Central memory CD4-positive, alpha-beta T cell (primary cell): ENCODE measurements around the gene LPP.

ENCODE experiments used
- DNase-seq: peaks from one replicate; pipeline ENCODE4 v3.0.0; 2022

Gene LPP

DNA sequence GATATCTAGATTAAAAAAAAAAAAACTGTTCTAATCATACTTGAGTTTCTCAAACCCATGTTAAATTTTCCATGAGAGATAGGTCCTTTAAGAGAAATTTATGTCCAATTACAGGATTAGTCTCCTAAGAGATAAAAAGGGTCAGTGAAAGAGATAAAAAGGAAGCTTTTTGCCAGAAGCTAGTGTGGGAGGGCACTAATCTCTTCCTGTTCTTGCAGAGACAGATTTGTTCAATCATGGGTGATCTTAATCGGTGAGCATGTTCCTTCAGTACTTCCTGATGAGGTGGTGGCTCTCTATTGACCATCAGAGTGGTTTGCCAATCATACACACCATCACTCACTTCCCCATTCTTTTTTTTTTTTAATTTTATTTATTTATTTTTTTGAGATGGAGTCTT is 16.9 kb upstream of the LPP start:
- DNase-seq: no peak

DNA sequence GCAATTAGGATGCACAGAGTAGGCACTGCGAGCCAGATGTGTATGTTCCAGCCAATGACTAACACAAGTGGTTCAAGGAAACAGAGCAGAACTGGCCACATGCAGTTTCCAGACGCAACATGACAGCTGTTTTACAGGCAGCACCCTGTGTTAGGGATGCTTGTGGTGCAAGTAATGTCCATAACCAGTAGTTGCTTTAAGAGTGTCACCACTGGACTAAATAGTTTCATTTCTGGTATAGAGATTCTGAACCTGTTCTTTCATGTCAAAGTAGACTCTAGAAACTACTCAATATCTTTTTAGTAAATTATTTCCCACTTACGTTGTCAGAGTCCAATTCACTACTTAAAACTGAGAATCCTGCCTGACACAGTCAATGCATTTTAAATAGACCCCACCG is 14.5 kb upstream of the LPP start:
- DNase-seq: no peak

DNA sequence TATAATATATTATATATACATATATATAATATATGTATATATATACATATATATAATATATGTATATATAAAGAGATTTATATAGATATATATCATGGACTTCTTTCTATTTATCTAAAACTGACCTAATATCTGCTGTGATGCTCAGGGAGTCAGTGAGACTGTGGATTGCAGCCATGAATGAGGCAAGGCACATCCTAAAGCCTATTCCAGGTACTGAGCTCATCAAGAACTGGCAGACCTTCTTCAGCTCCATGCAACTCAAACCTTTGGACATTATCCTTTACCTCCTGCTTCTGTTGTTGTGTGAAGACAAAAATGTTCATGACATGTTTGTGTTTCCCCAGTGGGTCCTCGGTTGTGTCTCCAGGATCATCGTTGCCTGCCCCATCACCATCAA is 7.7 kb upstream of the LPP start:
- no peak for DNase-seq

DNA sequence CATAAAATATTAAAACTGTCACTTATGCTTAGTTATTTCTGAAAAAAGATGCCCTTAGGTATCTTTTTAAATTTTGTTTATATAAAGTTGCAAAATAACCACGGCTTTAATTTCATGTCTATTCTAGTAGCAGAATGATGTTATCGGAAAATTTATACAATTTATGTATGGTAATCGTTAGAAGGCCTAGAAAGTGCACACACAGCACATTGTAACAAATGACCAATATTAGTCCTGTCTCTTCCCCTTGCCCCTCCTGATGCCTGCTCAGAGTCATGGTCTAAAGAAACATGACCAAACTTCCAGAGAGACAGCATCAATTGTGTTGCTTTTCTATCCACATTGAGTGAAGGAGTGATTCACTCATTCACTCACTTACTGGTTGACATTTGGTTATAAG is 6.2 kb upstream of the LPP start:
- no peak for DNase-seq

DNA sequence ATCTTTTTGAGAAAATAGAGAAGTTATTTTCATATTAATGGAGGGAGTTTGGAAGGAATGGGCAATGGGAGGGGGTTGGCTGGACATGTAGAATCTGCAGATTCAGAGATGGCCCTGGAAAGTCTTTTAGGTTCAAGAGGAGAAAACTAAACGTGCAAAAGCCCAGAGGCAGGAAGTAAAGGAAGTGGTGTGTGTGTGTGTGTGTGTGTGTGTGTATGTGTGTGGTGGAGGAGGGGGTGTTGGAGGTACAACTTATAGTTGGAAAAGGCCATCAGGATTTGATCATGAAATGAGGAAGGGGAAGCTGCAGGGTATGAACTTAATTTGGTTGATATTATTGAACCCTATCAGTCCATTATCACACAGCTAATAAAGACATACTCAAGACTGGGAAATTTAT is 5.6 kb upstream of the LPP start:
- DNase-seq: no peak

DNA sequence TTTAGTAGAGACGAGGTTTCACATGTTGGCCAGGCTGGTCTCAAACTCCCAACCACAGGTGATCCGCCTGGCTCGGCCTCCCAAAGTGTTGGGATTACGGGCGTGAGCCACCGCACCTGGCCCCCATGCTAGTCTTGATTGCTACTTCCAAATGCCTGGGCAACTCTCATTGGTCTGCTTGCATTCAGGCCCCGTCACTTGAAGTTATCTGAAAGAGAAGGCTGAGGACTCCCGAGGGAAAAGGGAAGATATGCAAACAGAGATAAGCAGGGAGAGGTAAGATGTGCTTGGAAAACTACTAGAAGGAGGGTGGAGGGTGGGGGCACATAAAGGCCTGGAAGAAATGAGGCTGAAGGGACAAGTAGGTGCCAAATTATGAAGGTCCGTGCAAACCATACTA is 4.4 kb upstream of the LPP start:
- DNase-seq: no peak

DNA sequence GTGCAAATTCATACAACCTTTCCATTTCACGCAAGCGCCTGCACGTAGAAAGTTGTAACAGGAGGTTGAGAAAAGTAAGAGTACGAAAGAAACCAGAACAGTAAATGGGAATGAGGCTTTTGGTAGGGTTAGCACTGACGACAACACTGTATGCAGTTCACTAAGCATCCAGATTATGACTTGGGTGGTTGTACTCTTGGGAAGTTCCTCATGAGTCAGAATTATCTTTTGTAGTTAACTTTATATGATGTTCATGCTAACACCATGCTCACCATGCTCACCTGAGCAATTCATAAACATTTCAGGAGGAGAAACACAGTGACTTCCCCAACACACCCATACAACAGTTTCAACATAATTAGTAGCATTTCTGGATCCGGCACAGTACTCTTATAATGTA is 3.0 kb upstream of the LPP start:
- DNase-seq: no peak

DNA sequence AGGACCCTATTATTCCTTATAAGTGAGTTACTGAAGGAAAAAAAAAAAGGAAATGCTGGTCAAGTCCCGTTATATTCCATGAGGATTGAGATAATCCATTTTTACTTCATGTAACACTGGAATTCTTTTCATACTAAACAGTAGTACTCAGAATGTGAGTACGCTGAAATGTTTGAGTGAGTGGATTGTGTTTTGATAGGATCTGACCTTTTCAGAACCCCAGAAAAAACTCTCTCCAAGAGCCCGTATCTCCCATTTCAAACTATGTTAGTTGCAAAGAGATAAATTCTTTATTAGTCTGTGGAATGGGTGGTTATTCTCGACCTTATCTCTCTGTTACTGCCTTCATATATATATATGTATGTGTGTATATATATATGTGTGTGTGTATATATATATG is 2.5 kb upstream of the LPP start:
- DNase-seq: no peak

DNA sequence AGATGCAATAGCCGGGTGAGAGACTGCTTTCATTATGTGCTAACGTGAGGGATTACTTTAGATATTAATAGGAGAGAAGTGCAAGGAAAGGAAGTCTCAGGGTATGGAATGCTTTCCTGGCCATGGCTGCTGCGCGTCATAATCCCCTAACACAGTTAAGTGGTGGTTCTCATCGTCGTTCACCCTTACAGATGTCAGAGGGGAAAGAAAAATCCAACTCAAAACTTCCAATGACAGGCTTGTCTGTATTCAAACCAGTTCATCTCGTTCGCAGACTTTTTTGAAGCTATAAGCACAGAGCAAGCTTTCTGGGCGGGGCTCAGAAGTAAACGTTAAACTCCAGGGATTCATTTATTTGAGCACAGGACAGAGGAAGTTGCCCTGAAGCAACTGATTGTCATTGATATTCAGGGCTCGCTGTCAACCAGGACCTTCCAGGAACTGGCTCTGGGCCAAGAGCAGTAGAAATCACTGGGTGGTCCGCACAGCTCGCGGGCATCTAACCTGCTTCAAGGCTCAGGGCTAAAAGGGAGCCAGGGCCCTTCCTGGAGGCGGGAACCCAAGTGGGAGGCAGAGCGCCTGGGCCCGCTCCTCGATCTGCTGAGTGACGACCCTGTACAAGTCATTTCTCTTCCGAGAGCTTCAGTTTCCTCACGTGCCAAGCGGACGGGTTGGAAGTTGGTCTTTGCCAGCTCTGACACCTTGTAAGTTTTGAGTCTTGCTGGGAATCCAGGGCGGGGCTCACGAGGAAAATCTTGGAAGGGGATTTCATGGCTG is 1.1 kb upstream of the LPP start:
- no peak for DNase-seq

DNA sequence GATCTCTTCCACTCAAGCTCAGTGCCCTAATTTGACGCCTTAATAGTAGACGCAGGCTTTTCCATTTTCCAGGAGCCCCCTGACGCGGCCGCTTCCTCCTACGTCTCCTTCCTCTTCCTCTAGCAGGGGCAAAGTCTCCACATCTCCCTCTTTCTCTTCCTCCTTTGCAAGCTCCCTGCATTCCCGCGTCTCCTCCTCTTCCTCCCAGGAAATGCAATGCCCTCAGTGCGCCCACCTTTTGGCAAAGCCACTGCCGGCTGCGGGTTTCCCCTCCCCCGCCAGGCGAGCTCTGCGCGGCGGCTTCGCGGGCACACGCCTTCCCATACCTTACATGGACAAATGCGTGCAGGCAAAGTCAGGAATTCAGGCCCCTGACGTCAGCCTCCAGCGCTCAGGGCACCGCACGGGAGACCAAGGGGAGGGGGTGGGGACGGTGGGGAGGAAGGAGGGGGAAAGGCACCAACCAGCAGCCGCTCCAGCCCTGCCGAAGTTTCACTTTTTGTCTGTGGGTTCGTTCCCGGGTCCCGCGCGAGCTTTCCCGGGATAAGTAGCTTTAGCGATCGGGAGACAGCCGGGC is 432 bp upstream of the LPP start:
- DNase-seq: no peak

DNA sequence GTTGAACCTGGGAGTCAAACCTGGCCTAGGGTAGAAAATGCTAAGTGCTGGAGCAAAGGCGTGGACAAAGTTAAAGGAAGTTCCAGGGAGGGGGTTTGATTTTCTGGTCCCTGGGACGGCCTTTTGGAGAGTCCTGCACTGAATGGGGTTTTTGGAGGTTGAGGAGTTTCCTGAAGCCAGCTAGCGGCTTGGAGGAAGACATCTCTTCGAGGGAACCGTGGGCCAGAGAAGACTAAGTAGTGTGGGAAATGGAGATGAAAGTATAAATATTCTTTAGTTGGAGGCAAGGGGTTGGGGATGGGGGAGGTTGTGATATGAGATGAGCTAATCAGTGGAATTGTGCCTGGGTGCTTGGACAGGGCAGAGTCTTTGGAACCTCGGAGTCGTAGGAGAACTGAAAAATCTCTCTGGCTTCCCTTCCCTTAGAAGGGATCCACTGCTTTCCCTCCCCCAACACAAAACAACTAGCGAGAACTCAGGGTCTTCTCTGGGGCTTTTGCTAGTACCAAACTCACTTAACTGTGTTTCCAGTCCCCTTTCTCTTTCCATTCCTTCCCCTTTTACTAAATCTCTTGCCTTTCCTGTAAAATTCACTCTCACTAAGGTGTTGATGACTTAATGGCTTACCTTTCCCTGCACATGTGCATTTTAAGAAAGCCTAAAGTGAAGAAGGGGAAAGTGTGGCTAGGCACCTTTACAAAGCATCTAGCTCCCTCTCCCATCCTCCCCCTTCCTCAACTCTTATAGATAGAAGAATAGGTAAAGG is 1.0 kb downstream of the LPP start:
- no peak for DNase-seq

DNA sequence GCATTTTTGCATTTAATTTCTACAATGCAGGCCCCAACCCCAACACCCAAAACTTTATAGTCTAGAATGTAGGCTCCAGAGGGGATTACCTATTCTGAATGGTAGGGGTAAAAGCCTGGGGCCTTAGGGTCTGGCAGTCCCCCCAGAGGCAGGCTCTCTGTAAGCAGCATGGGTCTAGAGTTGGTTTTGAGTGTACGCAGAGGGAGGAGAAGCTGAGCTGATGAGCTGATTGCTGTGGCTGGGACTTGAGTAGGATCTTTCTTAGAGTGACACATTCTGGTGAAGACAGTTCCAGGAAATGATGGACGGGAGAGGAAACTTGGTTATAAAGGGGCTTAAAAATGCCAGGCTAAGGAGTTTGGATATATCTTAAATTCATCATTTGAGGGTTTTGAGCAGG is 2.1 kb downstream of the LPP start:
- no peak for DNase-seq

DNA sequence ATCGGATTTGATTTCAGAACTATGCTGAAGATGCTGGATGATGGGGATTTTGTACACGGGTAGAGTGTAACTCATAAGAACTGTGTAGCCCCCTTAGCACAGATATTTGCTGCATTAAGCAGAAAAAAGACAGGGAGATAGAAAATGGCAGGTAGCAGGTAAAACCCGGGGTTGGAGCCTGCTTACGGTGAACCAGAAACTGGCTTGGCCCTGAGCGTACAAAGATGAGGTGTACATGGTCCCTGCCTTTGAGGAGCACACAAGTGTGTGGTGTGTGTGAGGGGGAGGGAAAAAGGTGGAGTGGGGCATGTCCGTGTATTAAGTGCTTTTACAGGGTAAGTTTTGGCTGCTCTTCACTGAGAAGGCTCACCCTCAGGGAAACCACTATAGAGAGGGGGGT is 3.5 kb downstream of the LPP start:
- no peak for DNase-seq

DNA sequence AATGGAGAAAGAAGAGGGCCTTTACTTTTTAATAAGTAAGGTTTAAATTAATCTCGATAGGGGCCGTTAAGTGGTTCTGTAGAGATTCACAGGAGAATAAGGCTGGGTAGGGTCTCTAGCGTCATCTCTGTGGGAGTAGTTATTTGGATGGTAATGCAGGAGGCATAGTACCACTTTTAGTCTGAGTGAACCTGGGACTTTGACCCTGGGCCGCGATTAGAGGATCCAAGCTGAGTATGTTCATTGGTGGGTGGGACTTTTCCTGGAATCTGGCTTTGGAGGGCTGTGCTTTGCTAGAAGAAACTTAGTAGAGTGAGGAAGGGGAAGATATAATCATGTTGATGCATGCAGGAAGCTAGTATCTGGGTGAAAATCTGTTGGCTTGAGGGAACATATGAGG is 4.0 kb downstream of the LPP start:
- DNase-seq: no peak

DNA sequence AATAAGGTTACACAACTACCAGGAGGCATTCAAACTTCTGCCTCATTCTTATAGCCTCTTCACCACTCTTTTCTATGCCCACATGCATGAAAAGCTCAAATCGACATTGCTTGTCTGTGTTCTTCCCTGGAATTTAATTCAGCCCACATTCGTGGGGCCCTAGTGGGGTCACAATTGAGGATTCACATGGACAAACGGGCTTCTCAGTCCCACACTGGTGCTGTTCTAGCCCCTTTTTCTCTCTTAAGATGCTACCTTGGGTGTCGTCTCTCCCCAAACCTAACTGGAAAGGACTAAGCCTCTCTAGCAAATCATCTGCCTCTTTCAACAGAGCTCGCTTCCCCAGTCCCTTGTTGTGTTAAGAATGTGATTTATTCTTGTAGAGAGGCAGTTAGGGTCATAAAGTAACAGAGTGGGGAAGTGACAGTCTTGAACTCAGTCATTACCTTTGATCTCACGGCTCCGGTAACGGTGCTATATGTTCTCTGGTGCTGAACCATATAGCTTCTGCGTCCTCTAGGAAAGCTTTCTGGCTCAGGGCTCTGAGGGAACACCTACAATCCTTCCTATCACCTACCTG is 4.9 kb downstream of the LPP start:
- DNase-seq: no peak

DNA sequence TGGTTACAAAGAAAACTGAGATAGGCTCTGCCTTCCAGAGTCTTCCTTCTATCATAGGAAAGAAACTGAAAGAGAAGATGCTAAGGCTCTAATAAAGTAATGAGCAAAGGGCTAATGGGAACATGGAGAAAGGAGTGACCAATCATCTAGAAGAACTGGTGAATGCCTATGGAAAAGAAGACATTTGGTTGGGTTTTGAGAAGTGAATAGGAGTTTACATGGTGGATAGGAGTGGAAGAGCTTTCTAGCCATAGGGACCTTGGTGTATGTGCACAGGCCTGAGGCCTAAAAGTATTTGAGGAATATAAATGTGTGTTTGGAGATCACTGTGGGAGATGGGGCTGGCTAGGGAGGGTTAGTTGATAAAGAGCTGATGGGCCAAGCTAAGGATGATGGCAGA is 6.8 kb downstream of the LPP start:
- no peak for DNase-seq

DNA sequence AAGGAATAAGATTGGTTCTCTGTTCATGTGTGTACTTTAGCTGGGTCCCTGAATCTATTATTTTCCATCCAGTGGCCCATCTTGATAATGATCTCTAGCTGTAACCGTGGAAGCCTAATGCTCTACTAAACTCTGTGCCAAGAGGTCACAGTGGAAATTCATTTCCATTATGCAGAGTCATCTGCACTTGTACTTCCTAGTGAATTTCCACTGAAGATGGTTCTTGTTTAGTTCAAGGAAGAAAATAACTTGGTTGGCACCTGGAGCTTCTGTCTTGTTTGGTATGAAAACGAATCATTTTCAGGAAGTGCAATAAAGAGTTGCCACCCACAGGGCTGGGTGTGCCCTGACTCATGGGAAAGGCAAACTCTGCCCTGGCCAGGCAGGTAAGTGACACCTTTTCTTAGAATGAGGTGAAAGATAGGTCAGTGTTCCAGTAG is 10.3 kb downstream of the LPP start:
- DNase-seq: no peak

DNA sequence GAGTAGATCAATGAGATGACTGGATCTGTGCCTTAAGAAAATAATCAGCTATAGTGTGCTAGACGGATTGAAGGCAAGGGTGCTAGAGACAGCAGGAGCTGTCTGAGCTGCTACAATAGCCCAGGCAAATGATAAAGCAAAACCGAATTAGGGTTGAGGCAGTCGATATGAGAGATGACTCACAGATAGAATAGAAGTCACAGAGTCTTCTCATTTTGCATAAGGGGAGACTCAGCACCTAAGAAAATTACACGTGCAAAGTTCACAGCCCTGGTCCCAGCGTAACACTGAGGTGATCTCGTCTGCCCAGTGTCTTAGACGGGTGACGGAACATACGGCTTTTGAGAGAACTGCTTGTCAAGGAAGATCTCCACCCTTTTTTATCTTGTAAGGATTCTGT is 11.6 kb downstream of the LPP start:
- no peak for DNase-seq

DNA sequence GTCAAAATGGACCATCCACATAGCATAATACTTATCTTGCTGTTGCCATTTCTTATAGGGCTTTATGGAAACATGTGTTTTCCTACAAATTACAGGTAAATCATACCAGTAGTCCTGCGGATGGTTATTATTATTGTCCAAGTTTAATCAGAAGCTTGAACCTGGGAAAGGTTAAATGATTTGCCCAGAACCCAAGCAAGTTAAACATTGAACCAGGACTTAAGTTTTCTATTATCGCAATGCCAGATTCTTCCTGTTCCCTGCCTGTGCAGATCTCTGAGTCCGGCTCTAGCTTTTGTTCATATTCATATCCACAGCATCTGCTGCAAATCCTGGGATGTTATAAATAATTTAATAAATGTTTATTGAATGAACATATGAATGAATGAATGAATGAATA is 12.5 kb downstream of the LPP start:
- DNase-seq: no peak

DNA sequence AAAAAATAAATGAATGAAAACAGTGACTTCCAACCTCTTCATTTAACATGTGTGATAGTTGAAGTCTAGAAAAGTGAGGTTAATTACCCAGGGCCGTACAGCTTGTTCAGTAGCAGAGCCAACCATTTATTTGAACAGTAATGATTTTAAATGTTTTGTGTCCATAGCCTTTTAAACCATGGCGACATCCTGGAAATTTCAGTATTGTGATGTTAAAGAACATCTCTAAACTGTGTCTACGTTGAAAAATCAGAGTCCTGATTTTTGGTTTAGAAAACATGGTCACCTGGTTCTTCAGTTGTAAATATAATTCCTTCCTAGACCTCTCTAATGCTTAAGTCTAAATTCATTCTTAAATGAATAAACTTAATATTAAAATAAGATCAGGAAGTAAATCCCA is 14.2 kb downstream of the LPP start:
- no peak for DNase-seq

DNA sequence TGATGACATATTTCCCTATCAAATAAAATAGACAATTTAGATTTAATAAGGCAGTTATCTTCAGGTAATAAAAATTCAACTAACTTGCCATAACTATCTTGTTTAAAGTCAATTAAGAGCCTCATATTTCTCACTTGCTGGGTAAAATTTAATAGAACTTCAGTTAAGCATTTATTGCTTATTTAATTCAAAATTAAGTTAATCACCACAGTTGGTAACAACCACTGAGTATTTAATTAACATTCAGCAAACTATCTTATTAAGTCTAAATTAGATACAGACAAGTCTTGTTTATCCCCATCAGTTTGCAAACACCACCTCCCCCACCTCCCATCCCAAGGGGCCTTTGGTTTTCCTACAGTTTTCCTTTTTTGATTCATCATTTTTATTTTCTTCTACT is 14.7 kb downstream of the LPP start:
- no peak for DNase-seq

DNA sequence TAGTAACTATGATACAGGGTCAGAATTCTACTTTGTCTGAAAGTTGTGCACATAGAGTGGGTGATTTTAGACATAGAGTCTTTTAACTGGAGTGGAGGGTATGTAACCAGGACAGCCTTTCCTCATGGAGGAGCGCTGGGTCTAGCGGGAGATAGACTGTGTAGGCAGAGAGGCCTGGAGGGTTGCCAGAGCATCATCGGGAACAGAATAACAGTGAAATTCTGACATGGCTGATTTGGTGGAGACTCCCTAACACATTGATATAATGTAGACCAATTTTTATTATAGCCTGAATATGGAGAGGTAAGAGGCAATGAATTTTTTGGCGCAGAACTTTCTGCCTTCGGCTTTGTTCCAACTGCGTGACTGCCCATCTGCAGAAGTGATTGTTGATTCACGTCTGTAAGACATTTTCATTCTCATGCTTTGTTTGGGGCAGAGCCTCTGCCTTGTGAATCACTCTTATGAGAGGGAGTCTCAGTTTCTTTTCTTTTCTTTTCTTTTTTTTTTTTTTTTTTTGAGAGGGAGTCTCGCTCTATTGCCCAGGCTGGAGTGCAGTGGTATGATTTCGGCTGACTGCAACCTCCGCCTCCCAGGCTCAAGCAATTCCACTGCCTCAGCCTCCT is 16.0 kb downstream of the LPP start:
- DNase-seq: no peak
